K562 (cell line): ENCODE results near the gene SMAGP. TPM values are rescaled to one million over a fixed set of nuclear protein-coding genes. Genes with fewer than 3 reads are reported as not detected.

Experiments
- ATAC-seq: fragments of 200-7000 bp; cut with Tn5 transposase; 3 replicates; pipeline ENCODE4 v1.9.1; 2020; ENCODE audit warnings: moderate library complexity
- BruUV-seq: library from RNA; stranded (reverse); fragments of 400-500 nt; replicated peaks from 2 replicates; lab custom pipeline; 2021; lab: Mats Ljungman, UMichigan
- CTCF ChIA-PET: fragments of 300-600 bp; formaldehyde crosslinking; extraction: SDS; loops from one replicate; lab custom pipeline; 2021; ENCODE audit warnings: low intra/inter-chr PET ratio; lab: Yijun Ruan, JAX
- POLR2A ChIA-PET: fragments of 300-600, 350-650 bp; sonication (Branson Sonifier 250); formaldehyde crosslinking; extraction: SDS; loops from one replicate; lab custom pipeline; 2021; ENCODE audit warnings: antibody characterized with exemption, inconsistent platforms; lab: Yijun Ruan, JAX
- DNase-seq, 4 experiments: peaks; one replicate each; pipeline versions ENCODE4 v3.0.0 to v3.0.0-alpha.2; 2011 to 2018; ENCODE audit warnings: low spot score in 3 of 4, mixed read lengths in 3 of 4; ENCODE audit errors: extremely low read depth in 1 of 4
- FAIRE-seq: peaks from 2 replicates; lab custom pipeline; 2011; peaks lifted over from hg19 to GRCh38; lab: Jason Lieb, UNC
- H2AFZ ChIP-seq: 2 replicates; pipeline ENCODE4 v1.6.0; 2011; ENCODE audit warnings: low read depth, low read length, control low read depth, inconsistent platforms
- H3K27ac ChIP-seq: fragments of 200-600 bp; 3 replicates; pipeline ENCODE4 v1.8.0; 2011; ENCODE audit warnings: low read depth, mild to moderate bottlenecking, control low read depth, inconsistent platforms, low read length, moderate library complexity, mixed read lengths; ENCODE audit errors: extremely low read depth
- H3K27me3 ChIP-seq, 2 experiments: fragments of 300-600 bp in 1 of 2; 2 replicates in 1 of 2; 3 replicates in 1 of 2; pipeline versions ENCODE4 v1.6.0 to v1.8.0; 2011; ENCODE audit warnings: inconsistent platforms in 2 of 2, low read length in 2 of 2, mild to moderate bottlenecking in 1 of 2, mixed read lengths in 1 of 2, moderate library complexity in 1 of 2; ENCODE audit not compliant: control insufficient read depth in 2 of 2, insufficient read depth in 2 of 2
- H3K36me3 ChIP-seq: fragments of 300-600 bp; 3 replicates; pipeline ENCODE4 v1.8.0; 2011; ENCODE audit warnings: mild to moderate bottlenecking, low read length, inconsistent platforms; ENCODE audit not compliant: control insufficient read depth, insufficient read depth
- H3K4me1 ChIP-seq, 2 experiments: fragments of 200-600 bp in 1 of 2; replicated peaks in 1 of 2; 2 replicates in 1 of 2; 3 replicates in 1 of 2; pipeline versions ENCODE4 v1.5.1 to v1.8.0; 2011; ENCODE audit warnings: inconsistent platforms in 2 of 2, low read length in 2 of 2, mild to moderate bottlenecking in 1 of 2, mixed read lengths in 1 of 2, moderate library complexity in 1 of 2; ENCODE audit not compliant: control insufficient read depth in 2 of 2, insufficient read depth in 2 of 2
- H3K4me2 ChIP-seq: 2 replicates; pipeline ENCODE4 v1.6.1; 2011; ENCODE audit warnings: low read length, control low read depth, inconsistent platforms, mixed read lengths; ENCODE audit not compliant: insufficient read depth
- H3K4me3 ChIP-seq: fragments of 200-600 bp; sonication (generic), shearing (Covaris generic); 2 replicates; pipeline ENCODE4 v1.5.1; 2016; ENCODE audit warnings: control low read depth, inconsistent platforms
- H3K79me2 ChIP-seq: fragments of 200-600 bp; 3 replicates; pipeline ENCODE4 v1.8.0; 2011; ENCODE audit warnings: low read length, inconsistent platforms; ENCODE audit not compliant: control insufficient read depth, insufficient read depth
- H3K9ac ChIP-seq, 2 experiments: 2 replicates each; pipeline versions ENCODE4 v1.6.0 to v1.6.1; 2011; ENCODE audit warnings: low read depth in 2 of 2, low read length in 2 of 2, control low read depth in 1 of 2, inconsistent platforms in 1 of 2, mild to moderate bottlenecking in 1 of 2, mixed read lengths in 1 of 2; ENCODE audit not compliant: insufficient read depth in 1 of 2
- H3K9me1 ChIP-seq: one replicate; pipeline ENCODE4 v1.6.0; 2011; ENCODE audit warnings: inconsistent platforms, mild to moderate bottlenecking, low read length, moderate library complexity; ENCODE audit not compliant: control insufficient read depth, insufficient read depth
- H3K9me3 ChIP-seq: replicated peaks from 2 replicates; pipeline ENCODE4 v1.5.1; 2011; ENCODE audit warnings: low read depth, low read length, inconsistent platforms; ENCODE audit not compliant: control insufficient read depth, insufficient read depth
- H4K20me1 ChIP-seq: replicated peaks from 2 replicates; pipeline ENCODE4 v1.6.1; 2011; ENCODE audit warnings: low read length, inconsistent platforms, mixed read lengths; ENCODE audit not compliant: control insufficient read depth, insufficient read depth
- CCNT2 ChIP-seq: IDR thresholded peaks from 2 replicates; pipeline ENCODE4 v1.6.1; 2011; ENCODE audit warnings: borderline replicate concordance, low read depth, mild to moderate bottlenecking, moderate library complexity, mixed read lengths, low read length; ENCODE audit not compliant: insufficient read length; ENCODE audit errors: extremely low read depth
- HSF4 ChIP-seq: fragments of 250-450 bp; sonication (Bioruptor Pico); IDR thresholded peaks from 2 replicates; pipeline ENCODE4 v2.1.2; 2022; ENCODE audit warnings: mild to moderate bottlenecking, moderate library complexity, borderline replicate concordance
- MAFK ChIP-seq: IDR thresholded peaks from 2 replicates; pipeline ENCODE4 v1.6.1; 2011; ENCODE audit warnings: low read length, improper control_type of control experiment
- NCOA1 ChIP-seq: fragments of 450-650 bp; IDR thresholded peaks from 2 replicates; pipeline ENCODE4 v1.6.1; 2016; ENCODE audit warnings: low read depth
- PML ChIP-seq: IDR thresholded peaks from 2 replicates; pipeline ENCODE4 v1.6.1; 2012; ENCODE audit warnings: low read length, inconsistent platforms
- RBM25 ChIP-seq: fragments of 200-400 bp; formaldehyde crosslinking; IDR thresholded peaks from 2 replicates; pipeline ENCODE4 v1.6.1; 2018; ENCODE audit warnings: low read length, low read depth, moderate library complexity; ENCODE audit not compliant: severe bottlenecking
- SAP30 ChIP-seq: fragments of 200-600 bp; sonication (generic); IDR thresholded peaks from 2 replicates; pipeline ENCODE4 v1.6.1; 2012; ENCODE audit warnings: borderline replicate concordance, low read depth, mild to moderate bottlenecking, moderate library complexity, low read length, control low read depth, inconsistent platforms; ENCODE audit not compliant: insufficient read depth, poor library complexity, severe bottlenecking
- TFAM ChIP-seq: fragments of 250-450 bp; sonication (Bioruptor Pico); conservative IDR thresholded peaks from 2 replicates; pipeline ENCODE4 v1.5.0; 2021; ENCODE audit warnings: mild to moderate bottlenecking, moderate library complexity
- U2AF1 ChIP-seq: fragments of 200-400 bp; formaldehyde crosslinking; optimal IDR thresholded peaks from 2 replicates; pipeline ENCODE3; 2017; ENCODE audit warnings: mild to moderate bottlenecking, low read depth, low read length, moderate library complexity
- WHSC1 ChIP-seq: IDR thresholded peaks from one replicate; pipeline ENCODE4 v1.6.1; 2012; ENCODE audit warnings: low read length, control low read depth, inconsistent platforms
- ZNF133 ChIP-seq: fragments of 250-450 bp; sonication (Bioruptor Pico); IDR thresholded peaks from 2 replicates; pipeline ENCODE4 v1.4.0; 2020; ENCODE audit warnings: mild to moderate bottlenecking
- ZNF134 ChIP-seq: fragments of 250-450 bp; sonication (Bioruptor Pico); conservative IDR thresholded peaks from 2 replicates; pipeline ENCODE4 v1.4.0; 2020
- WGBS: fragments of 100-300 bp; shearing (Covaris generic); methylation state at CpG from one replicate; pipeline ENCODE4 v1.1.6; 2016; ENCODE audit warnings: low coverage, mixed read lengths; ENCODE audit not compliant: insufficient coverage; ENCODE audit errors: missing lambda C conversion rate; 5-methylcytosine and 5-hydroxymethylcytosine counted together
- in situ Hi-C: fragments of 300-500 bp; cut with MboI; formaldehyde crosslinking; loops from 4 replicates; pipeline ENCODE4 v1.15.0; 2018; ENCODE audit warnings: inconsistent platforms, mixed read lengths
- intact Hi-C: fragments of 100-400 bp; cut with micrococcal nuclease; formaldehyde crosslinking; loops from 2 replicates; pipeline ENCODE4 v1.14.2; 2022
- polyA plus RNA-seq, 8 experiments: library from polyadenylated mRNA; depleted of rRNA in 4 of 8; stranded (reverse) in 5 of 8; unstranded in 3 of 8; fragments of >200 nt; fragmentation: Nextera tagmentation in 2 of 8; fragmentation: Illumina TruSeq in 1 of 8; extraction: Ambion mirVana in 2 of 8; extraction: Trizol in 1 of 8; gene quantifications; 2 replicates each; pipeline versions ENCODE4 v1.2.1 to v1.2.3, GENCODE V29; 2011 to 2014; ENCODE audit warnings: inconsistent platforms in 1 of 8, missing spikeins in 1 of 8
- total RNA-seq, 7 experiments: library from RNA; depleted of rRNA in 6 of 7; stranded (reverse); fragments of >200 nt in 6 of 7; fragmentation: Illumina TruSeq in 2 of 7; extraction: Trizol in 2 of 7; gene quantifications; 2 replicates each; pipeline versions ENCODE4 v1.2.1 to v1.2.3, GENCODE V29; 2011 to 2021; ENCODE audit warnings: low replicate concordance in 1 of 7
- TF ChIP-seq, protein P1 (sequence below): fragments of 250-450 bp; sonication (Bioruptor Pico); IDR thresholded peaks from 2 replicates; pipeline ENCODE4 v1.8.0; 2022; ENCODE audit warnings: moderate library complexity, mild to moderate bottlenecking, inconsistent platforms

The SMAGP gene
- total and polyA plus RNA-seq, 9 of the 15 experiments (the other 6 are each of a cell fraction or from before 2014, with no cell fraction given): 23.1 to 62.3 (median 29.9) TPM

DNA sequence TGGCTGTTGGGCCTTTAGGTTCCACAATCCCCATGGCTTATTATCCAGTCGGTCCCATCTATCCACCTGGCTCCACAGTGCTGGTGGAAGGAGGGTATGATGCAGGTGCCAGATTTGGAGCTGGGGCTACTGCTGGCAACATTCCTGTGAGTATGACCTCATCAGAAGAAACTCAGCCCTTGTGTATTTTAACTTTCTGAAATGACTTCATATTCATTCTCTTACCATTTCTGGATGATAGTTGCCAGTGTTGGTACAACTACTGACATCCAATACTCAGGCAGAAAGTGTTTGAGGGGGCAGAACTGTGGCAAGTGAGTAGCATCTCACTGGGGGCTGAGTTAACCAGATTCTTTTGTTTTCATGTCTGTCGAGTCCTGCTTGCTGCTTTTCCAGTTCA is 29.2 kb downstream of the SMAGP start:
- Histone ChIP-seq H3K9me1 (no peaks in the 10 kb centered on the region), H2AFZ (no peak overlapping the region), H3K9ac (no peak overlapping the region), H3K79me2 (peaks cover 30% of the 10 kb centered on the region), H4K20me1 (no peaks in the 10 kb centered on the region; the same call in 1 of the 2 replicates), H3K4me1 (peaks cover 4 to 20% of the 10 kb centered on the region in 2 experiments), H3K9me3 (no peaks in the 10 kb centered on the region), H3K36me3 (peaks cover 59% of the 10 kb centered on the region), H3K4me3 (no peak overlapping the region), H3K27me3 (no peaks in the 10 kb centered on the region), H3K27ac (no peak overlapping the region), H3K4me2 (no peak overlapping the region)
- no peak for TF ChIP-seq PML
- no peak for TF ChIP-seq ZNF134 (CRISPR knock-in tag)
- TF ChIP-seq U2AF1: no peak
- TF ChIP-seq, protein P1, sequence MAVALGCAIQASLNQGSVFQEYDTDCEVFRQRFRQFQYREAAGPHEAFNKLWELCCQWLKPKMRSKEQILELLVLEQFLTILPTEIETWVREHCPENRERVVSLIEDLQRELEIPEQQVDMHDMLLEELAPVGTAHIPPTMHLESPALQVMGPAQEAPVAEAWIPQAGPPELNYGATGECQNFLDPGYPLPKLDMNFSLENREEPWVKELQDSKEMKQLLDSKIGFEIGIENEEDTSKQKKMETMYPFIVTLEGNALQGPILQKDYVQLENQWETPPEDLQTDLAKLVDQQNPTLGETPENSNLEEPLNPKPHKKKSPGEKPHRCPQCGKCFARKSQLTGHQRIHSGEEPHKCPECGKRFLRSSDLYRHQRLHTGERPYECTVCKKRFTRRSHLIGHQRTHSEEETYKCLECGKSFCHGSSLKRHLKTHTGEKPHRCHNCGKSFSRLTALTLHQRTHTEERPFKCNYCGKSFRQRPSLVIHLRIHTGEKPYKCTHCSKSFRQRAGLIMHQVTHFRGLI (CRISPR knock-in tag): no peak
- TF ChIP-seq SAP30: no peak
- no peak for TF ChIP-seq ZNF133
- TF ChIP-seq MAFK: no peak
- TF ChIP-seq CCNT2: no peak
- no peak for TF ChIP-seq RBM25
- TF ChIP-seq WHSC1: no peak
- TF ChIP-seq HSF4: no peak
- no peak for TF ChIP-seq TFAM (CRISPR knock-in tag)
- no peak for TF ChIP-seq NCOA1
- ChIA-PET POLR2A (interaction anchor here (0.6 to 4.6 kb wide), 6 partner anchors 10 to 1672 kb away, joined by 3 to 37 read pairs (median 6); partner anchors contain the start of genes CSRNP2 and POU6F1), CTCF (interaction anchor here (0.6 kb wide), 1 partner anchor 430 kb away, joined by 3 read pairs; no protein-coding TSS in a partner anchor)
- WGBS: 62% methylated on average over 2 of the region's 2 CpGs
- no TSS peak for BruUV-seq
- intact Hi-C loops: no loop called here
- no peak for FAIRE-seq
- in situ Hi-C loops: no loop called here
- no peak for ATAC-seq
- no peak for DNase-seq
